HG03039 (cell line): Measurements from ENCODE around the gene STXBP5.

ENCODE experiments used
- ATAC-seq: cut with Tn5 transposase; IDR thresholded peaks from one replicate; pipeline ENCODE4 v1.9.1; 2021; ENCODE audit warnings: mild to moderate bottlenecking, moderate library complexity; ENCODE audit not compliant: unreplicated experiment

The STXBP5 gene

GRCh38 chr6:147204060-147204785 is at the start of gene STXBP5:
Gene STXBP5, plus strand, starts transcription at chr6:147204417. Its CDS starts 116 bp downstream, at chr6:147204533.
- ATAC-seq: peak; percentile 30

- ATAC-seq: no peak
Measured at GRCh38 chr6:147154454-147154853, 49.8 kb upstream of the STXBP5 start.

GRCh38 chr6:147156218-147156617 is 48.0 kb upstream of the STXBP5 start:
- no peak for ATAC-seq

GRCh38 chr6:147156799-147157382 is 47.3 kb upstream of the STXBP5 start:
- no peak for ATAC-seq

- no peak for ATAC-seq
Measured at GRCh38 chr6:147157930-147158329, 46.3 kb upstream of the STXBP5 start.

GRCh38 chr6:147158881-147159280 is 45.3 kb upstream of the STXBP5 start:
- no peak for ATAC-seq

- ATAC-seq: no peak
Measured at GRCh38 chr6:147159536-147160374, 44.5 kb upstream of the STXBP5 start.

- ATAC-seq: no peak
Measured at GRCh38 chr6:147160593-147160992, 43.6 kb upstream of the STXBP5 start.

- no peak for ATAC-seq
Measured at GRCh38 chr6:147161253-147161973, 42.8 kb upstream of the STXBP5 start.

- ATAC-seq: no peak
Measured at GRCh38 chr6:147161974-147162495, 42.2 kb upstream of the STXBP5 start.

GRCh38 chr6:147164761-147165160 is 39.5 kb upstream of the STXBP5 start:
- no peak for ATAC-seq

- ATAC-seq: no peak
Measured at GRCh38 chr6:147166360-147166944, 37.8 kb upstream of the STXBP5 start.

- ATAC-seq: no peak
Measured at GRCh38 chr6:147166992-147167391, 37.2 kb upstream of the STXBP5 start.

GRCh38 chr6:147167576-147168461 is 36.4 kb upstream of the STXBP5 start:
- no peak for ATAC-seq

GRCh38 chr6:147169529-147169928 is 34.7 kb upstream of the STXBP5 start:
- ATAC-seq: no peak

- no peak for ATAC-seq
Measured at GRCh38 chr6:147170269-147170668, 33.9 kb upstream of the STXBP5 start.

GRCh38 chr6:147173140-147173539 is 31.1 kb upstream of the STXBP5 start:
- ATAC-seq: no peak

GRCh38 chr6:147173675-147174308 is 30.4 kb upstream of the STXBP5 start:
- no peak for ATAC-seq

GRCh38 chr6:147176795-147177194 is 27.4 kb upstream of the STXBP5 start:
- no peak for ATAC-seq
